DOHH2 (cell line): ENCODE results near the gene CCNL1.
"Not testable (repeated sequence)": the region's sequence is repeated elsewhere in the genome, so short reads cannot be mapped to it uniquely, and the experiment has no call there.

Experiments used
- H3F3A ChIP-seq: fragments of 200-600 bp; sonication (generic), shearing (Covaris generic); 2 replicates; pipeline ENCODE4 v1.6.0; 2016; ENCODE audit warnings: antibody characterized with exemption, mild to moderate bottlenecking; ENCODE audit not compliant: control insufficient read depth, insufficient read depth
- H3K27ac ChIP-seq: fragments of 200-600 bp; sonication (generic); 2 replicates; pipeline ENCODE4 v1.5.1; 2014; ENCODE audit warnings: low read depth, mild to moderate bottlenecking, low read length, moderate library complexity
- H3K27me3 ChIP-seq: fragments of 200-600 bp; sonication (generic); 2 replicates; pipeline ENCODE4 v1.6.1; 2014; ENCODE audit warnings: mild to moderate bottlenecking, low read length, mixed read lengths; ENCODE audit not compliant: control insufficient read depth
- H3K36me3 ChIP-seq: fragments of 200-600 bp; sonication (generic); 2 replicates; pipeline ENCODE4 v1.6.1; 2014; ENCODE audit warnings: mild to moderate bottlenecking, low read length, moderate library complexity, mixed read lengths; ENCODE audit not compliant: control insufficient read depth
- H3K4me1 ChIP-seq: fragments of 200-600 bp; sonication (generic); 2 replicates; pipeline ENCODE4 v1.6.1; 2014; ENCODE audit warnings: mild to moderate bottlenecking, low read length, mixed read lengths; ENCODE audit not compliant: control insufficient read depth
- H3K4me2 ChIP-seq: fragments of 200-600 bp; sonication (generic); 2 replicates; pipeline ENCODE4 v1.6.0; 2014; ENCODE audit warnings: mild to moderate bottlenecking, low read length, moderate library complexity
- H3K4me3 ChIP-seq: fragments of 200-600 bp; sonication (generic); 2 replicates; pipeline ENCODE4 v1.5.1; 2014; ENCODE audit warnings: mild to moderate bottlenecking, low read length, mixed read lengths
- H3K79me2 ChIP-seq: fragments of 200-600 bp; sonication (generic); 2 replicates; pipeline ENCODE4 v1.6.1; 2014; ENCODE audit warnings: mild to moderate bottlenecking, low read length, mixed read lengths; ENCODE audit not compliant: control insufficient read depth
- H3K9me2 ChIP-seq: fragments of 200-600 bp; sonication (generic); replicated peaks from 2 replicates; pipeline ENCODE4 v1.6.1; 2014; ENCODE audit warnings: mild to moderate bottlenecking, low read length, mixed read lengths; ENCODE audit not compliant: control insufficient read depth
- H3K9me3 ChIP-seq: fragments of 200-600 bp; sonication (generic); 2 replicates; pipeline ENCODE4 v1.6.1; 2014; ENCODE audit warnings: antibody characterized with exemption, low read length, mixed read lengths; ENCODE audit not compliant: control insufficient read depth, insufficient read depth
- H4K20me1 ChIP-seq: fragments of 200-600 bp; sonication (generic); 2 replicates; pipeline ENCODE4 v1.6.0; 2014; ENCODE audit warnings: low read depth, mild to moderate bottlenecking, antibody characterized with exemption, low read length, moderate library complexity; ENCODE audit not compliant: control insufficient read depth, insufficient read depth
- EZH2phosphoT487 ChIP-seq: fragments of 200-600 bp; sonication (generic); IDR thresholded peaks from 2 replicates; pipeline ENCODE4 v1.6.1; 2017; ENCODE audit warnings: borderline replicate concordance, mild to moderate bottlenecking, antibody characterized with exemption, low read length, moderate library complexity, mixed read lengths
- TF ChIP-seq, protein P1 (sequence below): fragments of 200-600 bp; sonication (generic); IDR thresholded peaks from one replicate; pipeline ENCODE4 v1.5.1; 2014; ENCODE audit warnings: antibody characterized with exemption, mild to moderate bottlenecking, low read depth, low read length; ENCODE audit not compliant: poor library complexity, severe bottlenecking

Gene CCNL1

GRCh38 chr3:157180262-157180661 lies 20.3 kb upstream of the CCNL1 start:
- Histone ChIP-seq H3K27ac (no peak overlapping the region), H3K79me2 (peaks cover 31% of the 10 kb centered on the region), H3K27me3 (no peaks in the 10 kb centered on the region), H3K36me3 (peaks cover 24% of the 10 kb centered on the region), H3K4me1 (peaks cover 6% of the 10 kb centered on the region), H4K20me1 (no peaks in the 10 kb centered on the region), H3F3A (peaks cover 5% of the 10 kb centered on the region; the same call in 1 of the 2 replicates), H3K4me3 (no peak overlapping the region), H3K9me2 (no peaks in the 10 kb centered on the region), H3K4me2 (no peak overlapping the region), H3K9me3 (peaks cover 8% of the 10 kb centered on the region; the same call in 1 of the 2 replicates)
- TF ChIP-seq, protein P1, sequence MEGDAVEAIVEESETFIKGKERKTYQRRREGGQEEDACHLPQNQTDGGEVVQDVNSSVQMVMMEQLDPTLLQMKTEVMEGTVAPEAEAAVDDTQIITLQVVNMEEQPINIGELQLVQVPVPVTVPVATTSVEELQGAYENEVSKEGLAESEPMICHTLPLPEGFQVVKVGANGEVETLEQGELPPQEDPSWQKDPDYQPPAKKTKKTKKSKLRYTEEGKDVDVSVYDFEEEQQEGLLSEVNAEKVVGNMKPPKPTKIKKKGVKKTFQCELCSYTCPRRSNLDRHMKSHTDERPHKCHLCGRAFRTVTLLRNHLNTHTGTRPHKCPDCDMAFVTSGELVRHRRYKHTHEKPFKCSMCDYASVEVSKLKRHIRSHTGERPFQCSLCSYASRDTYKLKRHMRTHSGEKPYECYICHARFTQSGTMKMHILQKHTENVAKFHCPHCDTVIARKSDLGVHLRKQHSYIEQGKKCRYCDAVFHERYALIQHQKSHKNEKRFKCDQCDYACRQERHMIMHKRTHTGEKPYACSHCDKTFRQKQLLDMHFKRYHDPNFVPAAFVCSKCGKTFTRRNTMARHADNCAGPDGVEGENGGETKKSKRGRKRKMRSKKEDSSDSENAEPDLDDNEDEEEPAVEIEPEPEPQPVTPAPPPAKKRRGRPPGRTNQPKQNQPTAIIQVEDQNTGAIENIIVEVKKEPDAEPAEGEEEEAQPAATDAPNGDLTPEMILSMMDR, result no peak
- TF ChIP-seq EZH2phosphoT487, result no peak

DNA sequence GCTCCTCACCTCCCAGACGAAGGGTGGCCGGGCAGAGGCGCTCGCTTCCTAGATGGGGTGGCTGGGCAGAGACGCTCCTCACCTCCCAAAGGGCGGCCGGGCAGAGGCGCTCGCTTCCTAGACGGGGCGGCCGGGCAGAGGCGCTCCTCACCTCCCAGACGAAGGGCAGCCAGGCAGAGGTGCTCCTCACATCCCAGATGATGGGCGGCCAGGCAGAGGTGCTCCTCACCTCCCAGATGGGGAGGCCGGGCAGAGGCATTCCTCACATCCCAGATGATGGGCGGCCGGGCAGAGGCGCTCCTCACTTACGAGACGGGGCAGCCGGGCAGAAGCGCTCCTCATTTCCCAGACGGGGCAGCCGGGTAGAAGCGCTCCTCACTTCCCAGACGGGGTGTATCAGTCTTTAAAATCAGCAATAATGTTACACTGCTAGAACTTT lies 19.4 kb upstream of the CCNL1 start:
- Histone ChIP-seq H3K27ac (no peak overlapping the region), H3K27me3 (no peaks in the 10 kb centered on the region), H3K9me3 (peaks cover 8% of the 10 kb centered on the region; the same call in 1 of the 2 replicates), H4K20me1 (no peaks in the 10 kb centered on the region), H3K36me3 (peaks cover 19% of the 10 kb centered on the region), H3K9me2 (no peaks in the 10 kb centered on the region), H3K79me2 (peaks cover 33% of the 10 kb centered on the region), H3K4me3 (no peak overlapping the region), H3F3A (peaks cover 6% of the 10 kb centered on the region; the same call in 1 of the 2 replicates), H3K4me1 (peaks cover 6% of the 10 kb centered on the region), H3K4me2 (no peak overlapping the region)
- TF ChIP-seq, protein P1, result no peak
- no peak for TF ChIP-seq EZH2phosphoT487

DNA sequence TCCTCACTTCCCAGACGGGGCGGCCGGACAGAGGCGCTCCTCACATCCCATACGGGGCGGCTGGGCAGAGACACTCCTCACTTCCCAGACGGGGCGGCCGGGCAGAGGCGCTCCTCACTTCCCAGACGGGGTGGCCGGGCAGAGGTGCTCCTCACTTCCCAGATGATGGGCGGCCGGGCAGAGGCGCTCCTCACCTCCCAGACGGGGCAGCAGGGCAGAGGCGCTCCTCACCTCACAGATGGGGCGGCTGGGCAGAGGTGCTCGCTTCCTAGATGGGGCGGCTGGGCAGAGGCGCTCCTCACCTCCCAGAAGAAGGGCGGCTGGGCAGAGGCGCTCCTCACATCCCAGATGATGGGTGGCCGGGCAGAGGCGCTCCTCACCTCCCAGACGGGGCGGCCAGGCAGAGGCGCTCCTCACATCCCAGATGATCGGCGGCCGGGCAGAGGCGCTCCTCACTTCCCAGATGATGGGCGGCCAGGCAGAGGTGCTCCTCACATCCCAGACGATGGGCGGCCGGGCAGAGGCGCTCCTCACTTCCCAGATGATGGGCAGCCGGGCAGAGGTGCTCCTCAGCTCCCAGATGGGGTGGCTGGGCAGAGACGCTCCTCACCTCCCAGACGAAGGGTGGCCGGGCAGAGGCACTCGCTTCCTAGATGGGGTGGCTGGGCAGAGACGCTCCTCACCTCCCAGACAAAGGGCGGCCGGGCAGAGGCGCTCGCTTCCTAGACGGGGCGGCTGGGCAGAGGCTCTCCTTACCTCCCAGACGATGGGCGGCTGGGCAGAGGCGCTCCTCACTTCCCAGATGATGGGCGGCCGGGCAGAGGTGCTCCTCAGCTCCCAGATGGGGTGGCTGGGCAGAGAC lies 18.8 kb upstream of the CCNL1 start:
- not testable (repeated sequence) for H4K20me1 ChIP-seq, H3K4me3 ChIP-seq, H3K27ac ChIP-seq, H3K27me3 ChIP-seq, H3K9me2 ChIP-seq, H3F3A ChIP-seq, H3K9me3 ChIP-seq, H3K4me2 ChIP-seq
- H3K36me3 ChIP-seq, result peaks cover 19% of the 10 kb centered on the region
- peaks cover 11% of the 10 kb centered on the region for H3K4me1 ChIP-seq
- peaks cover 33% of the 10 kb centered on the region for H3K79me2 ChIP-seq

- H3K4me3 ChIP-seq, H3K9me3 ChIP-seq, H3K9me2 ChIP-seq, H3F3A ChIP-seq, H3K27me3 ChIP-seq, H3K4me2 ChIP-seq, H4K20me1 ChIP-seq, H3K27ac ChIP-seq: not testable (repeated sequence)
- peaks cover 19% of the 10 kb centered on the region for H3K36me3 ChIP-seq
- peaks cover 33% of the 10 kb centered on the region for H3K79me2 ChIP-seq
- H3K4me1 ChIP-seq, result peaks cover 11% of the 10 kb centered on the region
Observed at GRCh38 chr3:157177801-157178453, 18.0 kb upstream of the CCNL1 start.
